ENCODE measurements around the gene KPNA2. TPM values are rescaled to one million over a fixed set of nuclear protein-coding genes. Genes with fewer than 3 reads are reported as not detected.

Gene KPNA2
- total and polyA plus RNA-seq, 2 of the 13 experiments (the other 11 are each of a cell fraction or from before 2014, with no cell fraction given), result 111 to 305 TPM

GRCh38 chr17:68019675-68020408 lies 15.7 kb upstream of the KPNA2 start (continued):
- TF ChIP-seq MTF2 (CRISPR knock-in tag; IDR thresholded peaks at IDR 0.05; ENCODE audit: borderline replicate concordance) (peak; percentile 73; the same call in 1 of the 2 replicates), CHD2 (IDR thresholded peaks at IDR 0.05; ENCODE audit: low read depth, low read length) (peak; percentile 88), RFXANK (CRISPR knock-in tag; IDR thresholded peaks at IDR 0.05) (peak; percentile 81; the same call in 1 of the 2 replicates), ZNF124 (CRISPR knock-in tag; IDR thresholded peaks at IDR 0.05) (peak; percentile 90), ZNF788 (CRISPR knock-in tag; IDR thresholded peaks at IDR 0.05; ENCODE audit: borderline replicate concordance) (peak; percentile 96; the same call in 1 of the 2 replicates), DBP (CRISPR knock-in tag; IDR thresholded peaks at IDR 0.05; ENCODE audit: not compliant biosample characterization) (peak; percentile 69), ZNF451 (CRISPR knock-in tag; IDR thresholded peaks at IDR 0.05) (0 out of 2 replicates have a peak, but pooled peaks have one; percentile 26), ZNF441 (CRISPR knock-in tag; IDR thresholded peaks at IDR 0.05; ENCODE audit: borderline replicate concordance) (peak; percentile 93), ZNF30 (CRISPR knock-in tag; IDR thresholded peaks at IDR 0.05) (peak; percentile 88), ZNF747 (CRISPR knock-in tag; IDR thresholded peaks at IDR 0.05; ENCODE audit: borderline replicate concordance) (peak; percentile 96; the same call in 1 of the 2 replicates), ZHX2 (IDR thresholded peaks at IDR 0.05; ENCODE audit: low read depth) (no peak; the same call in 1 of the 2 replicates), ZHX2 (CRISPR knock-in tag; IDR thresholded peaks at IDR 0.05; ENCODE audit: borderline replicate concordance) (0 out of 2 replicates have a peak, but pooled peaks have one; percentile 84), STAT6 (CRISPR knock-in tag; IDR thresholded peaks at IDR 0.05; ENCODE audit: borderline replicate concordance) (peak; percentile 84), TP53 (CRISPR knock-in tag; conservative IDR thresholded peaks at IDR 0.05) (peak; percentile 67; the same call in 1 of the 2 replicates), ZNF296 (CRISPR knock-in tag; conservative IDR thresholded peaks at IDR 0.05) (0 out of 2 replicates have a peak, but pooled peaks have one; percentile 32), CCAR2 (optimal IDR thresholded peaks at IDR 0.05; ENCODE audit: low read depth, low read length) (no peak), KLF15 (CRISPR knock-in tag; IDR thresholded peaks at IDR 0.05; ENCODE audit: borderline replicate concordance) (peak; percentile 25; the same call in 1 of the 2 replicates), MIER2 (CRISPR knock-in tag; IDR thresholded peaks at IDR 0.05) (peak; percentile 80), PHF20 (CRISPR knock-in tag; IDR thresholded peaks at IDR 0.05) (peak; percentile 76), FOXK2 (IDR thresholded peaks at IDR 0.05) (0 out of 2 replicates have a peak, but pooled peaks have one; percentile 27), RXRB (CRISPR knock-in tag; IDR thresholded peaks at IDR 0.05; ENCODE audit: borderline replicate concordance) (peak; percentile 91)

Data from HepG2 (cell line).